Inflammatory macrophage (primary cell): ENCODE results near the gene KCTD5.
"Not testable (repeated sequence)": the region's sequence is repeated elsewhere in the genome, so short reads cannot be mapped to it uniquely, and the experiment has no call there.

ENCODE experiments used
- DNase-seq, 2 donors: peaks; one replicate each; pipeline ENCODE4 v3.0.0-alpha.2; 2020 to 2022
- total RNA-seq, 18 experiments: gene quantifications; one replicate each; lab custom pipeline; 2026; ENCODE audit warnings: mixed read lengths in 6 of 18, inconsistent platforms in 2 of 18; lab: John Stamatoyannopoulos, UW

Gene KCTD5
- total RNA-seq, result 33.5 to 101 (median 73.2) reads per million in 18 experiments

GRCh38 chr16:2682209-2683021, at the start of gene KCTD5:
TSS of gene KCTD5 (plus strand) at chr16:2682523. CDS start at chr16:2682549, 26 bp downstream.
- peak; percentile 98 to 100 for DNase-seq

- DNase-seq, result not testable (repeated sequence)
Measured at GRCh38 chr16:2639071-2639721, 43.1 kb upstream of the KCTD5 start.

- DNase-seq, result not testable (repeated sequence)
Measured at GRCh38 chr16:2639722-2640072, 42.6 kb upstream of the KCTD5 start.

- not testable (repeated sequence) for DNase-seq
Measured at GRCh38 chr16:2642561-2642960, 39.8 kb upstream of the KCTD5 start.

GRCh38 chr16:2644754-2645453, 37.4 kb upstream of the KCTD5 start:
- not testable (repeated sequence) for DNase-seq

GRCh38 chr16:2651268-2651871, 31.0 kb upstream of the KCTD5 start:
- not testable (repeated sequence) for DNase-seq

GRCh38 chr16:2653915-2654314, 28.4 kb upstream of the KCTD5 start:
- not testable (repeated sequence) for DNase-seq

GRCh38 chr16:2654949-2655348, 27.4 kb upstream of the KCTD5 start:
- DNase-seq, result not testable (repeated sequence)

- DNase-seq, result no peak
Measured at GRCh38 chr16:2656985-2657384, 25.3 kb upstream of the KCTD5 start.

- DNase-seq, result not testable (repeated sequence)
Measured at GRCh38 chr16:2657803-2658202, 24.5 kb upstream of the KCTD5 start.

- not testable (repeated sequence) for DNase-seq
Measured at GRCh38 chr16:2659560-2659959, 22.8 kb upstream of the KCTD5 start.

GRCh38 chr16:2660014-2660662, 22.2 kb upstream of the KCTD5 start:
- DNase-seq, result not testable (repeated sequence)

- DNase-seq, result not testable (repeated sequence)
Measured at GRCh38 chr16:2660755-2661373, 21.5 kb upstream of the KCTD5 start.

GRCh38 chr16:2663553-2664546, 18.5 kb upstream of the KCTD5 start:
- peak; percentile 45 to 73 for DNase-seq

- DNase-seq, result no peak
Measured at GRCh38 chr16:2664574-2664982, 17.7 kb upstream of the KCTD5 start.

- DNase-seq, result not testable (repeated sequence)
Measured at GRCh38 chr16:2666671-2667070, 15.7 kb upstream of the KCTD5 start.

GRCh38 chr16:2669587-2669986, 12.7 kb upstream of the KCTD5 start:
- not testable (repeated sequence) for DNase-seq

GRCh38 chr16:2670017-2670416, 12.3 kb upstream of the KCTD5 start:
- DNase-seq, result peak; percentile 47 to 65

GRCh38 chr16:2671193-2671592, 11.1 kb upstream of the KCTD5 start:
- DNase-seq, result peak in 1 of 2 donors; percentile 20

GRCh38 chr16:2671741-2672140, 10.6 kb upstream of the KCTD5 start:
- no peak for DNase-seq
